NCI-H446 (cell line): ENCODE data around the gene STAU1.
A peak's percentile ranks its signal among the peaks of the same experiment; 100 is the strongest.
"Not testable (repeated sequence)": the region's sequence is repeated elsewhere in the genome, so short reads cannot be mapped to it uniquely, and the experiment has no call there.

ENCODE experiments used
- DNase-seq, 2 experiments: peaks; one replicate each; lab custom pipeline; 2025; lab: John Stamatoyannopoulos, UW

STAU1 gene

DNA sequence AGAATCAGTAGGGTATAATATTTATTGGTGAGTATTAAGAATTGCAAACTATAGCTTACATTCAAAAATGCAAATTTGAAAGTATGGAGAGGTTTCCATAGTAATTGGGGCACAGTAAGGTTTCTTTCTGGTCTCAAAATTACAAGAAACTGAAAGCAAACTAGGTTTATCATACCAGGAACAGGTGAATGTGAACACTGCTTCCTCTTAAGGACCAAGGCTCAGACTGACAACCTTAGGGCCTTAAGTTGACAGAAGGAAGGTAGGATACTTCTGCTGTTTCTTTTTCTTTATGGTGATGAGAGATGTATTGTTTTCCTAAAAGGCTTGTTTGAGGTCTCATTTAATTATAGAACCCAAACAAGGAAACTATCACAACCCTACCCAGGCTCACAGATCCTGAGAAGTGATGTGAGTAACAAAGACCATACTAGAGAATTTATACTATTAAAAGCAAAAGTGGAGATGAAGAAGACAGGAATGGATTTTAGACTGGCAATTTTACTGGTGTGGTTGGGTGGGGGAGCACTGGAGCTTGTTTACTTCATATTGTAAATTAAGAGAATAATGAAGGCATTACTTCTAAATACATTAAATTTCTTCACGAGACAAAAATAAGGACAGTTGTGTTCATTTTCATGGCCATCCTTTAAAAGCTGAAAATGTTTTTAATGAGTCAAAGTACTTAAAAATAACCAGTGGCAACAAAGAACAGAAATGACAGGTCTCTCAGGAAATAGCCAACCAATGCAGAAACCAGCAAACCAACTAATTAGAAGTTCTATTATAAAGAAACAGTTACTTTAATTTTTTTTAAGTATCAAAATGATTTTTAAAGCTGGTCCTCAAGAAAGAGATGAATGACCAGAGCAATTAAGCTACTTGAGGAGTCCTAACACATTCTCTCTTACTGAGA is 21.3 kb downstream of the STAU1 start:
- no peak for DNase-seq

DNA sequence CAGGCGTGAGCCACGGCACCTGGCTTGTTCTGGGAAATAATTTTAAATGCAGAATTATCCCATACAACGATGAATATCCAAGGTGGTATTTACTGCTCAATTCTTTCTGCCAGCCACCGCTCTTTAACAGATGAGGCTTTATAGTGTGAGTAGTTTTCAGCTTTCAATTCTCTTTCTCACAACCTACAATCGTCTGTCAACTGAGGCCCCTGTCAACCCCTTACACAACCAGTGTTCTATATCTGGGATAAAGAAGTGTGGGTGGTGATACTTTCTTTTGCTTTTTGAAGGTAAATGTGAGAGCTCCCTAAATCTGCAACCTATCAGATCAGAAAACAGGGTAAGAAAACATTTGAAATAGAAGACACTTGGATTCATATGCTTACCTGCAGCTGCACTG is 22.5 kb downstream of the STAU1 start:
- no peak for DNase-seq

DNA sequence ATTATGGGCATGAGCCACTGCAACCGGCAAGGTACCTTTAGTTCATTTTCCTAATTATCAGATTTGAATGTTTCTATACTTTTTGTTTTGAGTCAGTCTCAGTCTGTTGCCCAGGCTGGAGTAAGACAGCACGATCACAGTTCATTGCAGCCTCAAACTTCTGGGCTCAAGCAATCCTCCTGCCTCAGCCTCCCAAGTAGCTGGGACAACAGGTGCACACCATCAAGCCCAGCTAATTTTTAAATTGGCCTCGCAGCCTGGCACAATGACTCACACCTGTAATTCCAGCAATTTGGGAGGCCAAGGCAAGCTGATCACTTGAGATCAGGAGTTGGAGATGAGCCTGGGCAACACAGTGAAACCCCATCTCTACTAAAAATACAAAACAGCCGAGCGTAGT is 24.4 kb downstream of the STAU1 start:
- no peak for DNase-seq

GRCh38 chr20:49161428-49162152 is 26.5 kb downstream of the STAU1 start:
- no peak for DNase-seq

DNA sequence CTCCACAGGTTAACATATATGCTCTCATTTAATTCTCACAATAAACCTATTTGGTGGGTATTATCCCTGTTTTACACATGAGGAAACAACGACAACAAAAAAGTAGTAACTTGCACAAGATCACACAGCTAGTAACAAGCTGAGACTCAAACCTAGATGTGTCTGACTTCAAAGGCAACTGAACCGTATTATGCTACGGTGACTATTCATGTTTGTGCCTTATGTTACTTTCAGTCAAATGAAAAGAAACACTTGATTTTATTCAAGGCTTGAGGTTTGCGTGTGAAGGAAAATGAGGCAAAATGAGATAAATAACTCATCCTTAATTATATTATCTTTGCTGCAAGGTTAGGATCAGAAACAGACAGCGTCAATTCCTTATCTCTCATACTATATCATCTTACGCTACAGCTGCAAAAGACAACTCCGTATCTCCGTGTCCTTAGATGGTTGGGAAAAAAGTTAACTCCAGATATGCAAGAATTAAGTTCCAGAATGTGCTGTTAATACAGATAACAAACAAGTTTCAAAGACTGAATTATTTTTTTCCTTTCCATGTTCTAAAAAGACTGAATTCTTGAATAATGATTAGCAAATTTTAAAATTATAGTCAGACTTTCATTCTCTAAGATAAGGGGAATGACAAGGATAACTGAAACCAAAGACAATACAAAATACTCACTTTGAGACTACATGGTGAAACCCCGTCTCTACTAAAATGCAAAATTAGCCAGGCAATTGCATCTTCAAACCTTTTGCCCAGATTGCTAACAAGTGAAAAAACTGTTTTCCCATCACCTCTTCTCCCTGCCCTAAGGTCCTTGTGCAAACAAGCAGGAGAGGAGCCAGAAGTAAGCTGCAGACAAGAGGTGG is 27.8 kb downstream of the STAU1 start:
- no peak for DNase-seq

- DNase-seq = no peak
These were observed 31.0 kb downstream of the STAU1 start for GRCh38 chr20:49157146-49157545.

- DNase-seq = no peak
These were observed 31.7 kb downstream of the STAU1 start for GRCh38 chr20:49156481-49156880.

DNA sequence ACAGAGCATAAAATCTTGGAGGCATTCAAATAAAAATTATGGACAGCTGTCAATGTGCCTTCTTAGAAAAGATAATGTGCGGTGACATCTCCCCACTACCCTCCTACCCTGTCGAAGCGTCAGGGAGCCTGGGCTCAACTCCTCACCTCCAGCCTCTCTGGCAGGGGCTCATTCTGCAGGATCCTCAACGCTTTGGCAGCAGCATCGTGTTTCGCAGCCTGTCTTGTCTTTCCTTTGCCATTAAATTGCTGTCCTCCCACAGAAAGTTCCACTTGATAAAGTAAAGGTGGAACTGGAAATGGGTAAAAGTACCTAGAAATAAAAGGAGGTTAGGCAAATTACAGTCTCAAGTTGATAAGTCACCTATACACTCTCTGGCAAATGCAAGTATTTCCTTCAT is 36.7 kb downstream of the STAU1 start:
- DNase-seq = no peak

DNA sequence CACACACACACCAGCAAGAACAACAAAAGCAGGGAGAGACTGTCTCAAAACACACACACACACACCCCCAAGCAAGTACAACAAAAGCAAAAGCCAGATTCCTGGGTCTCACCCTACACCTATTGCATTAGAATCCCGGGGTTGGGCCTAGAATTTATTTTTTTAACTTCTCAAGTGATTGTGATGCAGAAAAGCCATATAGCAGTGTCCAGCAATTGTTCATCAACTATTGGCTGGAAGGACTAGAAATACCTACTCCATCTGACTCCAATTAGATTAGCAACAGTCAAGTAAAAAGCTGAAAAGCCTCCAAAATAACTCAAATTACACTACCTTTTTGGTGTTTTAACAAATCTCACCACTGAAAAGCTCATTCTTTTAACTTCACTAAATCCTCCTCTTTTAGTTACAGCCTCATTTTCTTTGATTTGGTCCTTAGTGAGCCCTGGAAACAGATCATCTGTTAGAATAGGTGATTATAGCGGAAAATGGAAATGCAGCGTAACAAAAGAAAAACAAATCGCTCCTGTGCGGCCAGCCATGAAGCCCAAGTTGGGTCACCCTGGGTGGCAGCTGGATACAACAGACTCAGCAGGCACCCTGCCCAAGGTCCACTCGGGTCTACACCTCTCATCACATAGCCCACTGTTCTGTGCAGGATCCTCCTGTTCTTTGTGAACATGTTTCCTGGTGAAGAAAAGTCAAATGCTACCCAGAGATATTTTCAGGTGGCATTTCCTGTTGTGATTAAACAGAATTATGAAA is 38.7 kb downstream of the STAU1 start:
- no peak for DNase-seq

GRCh38 chr20:49148601-49149000 is 39.5 kb downstream of the STAU1 start:
- no peak for DNase-seq

- no peak for DNase-seq
These were observed 40.8 kb downstream of the STAU1 start for GRCh38 chr20:49147296-49147695.

DNA sequence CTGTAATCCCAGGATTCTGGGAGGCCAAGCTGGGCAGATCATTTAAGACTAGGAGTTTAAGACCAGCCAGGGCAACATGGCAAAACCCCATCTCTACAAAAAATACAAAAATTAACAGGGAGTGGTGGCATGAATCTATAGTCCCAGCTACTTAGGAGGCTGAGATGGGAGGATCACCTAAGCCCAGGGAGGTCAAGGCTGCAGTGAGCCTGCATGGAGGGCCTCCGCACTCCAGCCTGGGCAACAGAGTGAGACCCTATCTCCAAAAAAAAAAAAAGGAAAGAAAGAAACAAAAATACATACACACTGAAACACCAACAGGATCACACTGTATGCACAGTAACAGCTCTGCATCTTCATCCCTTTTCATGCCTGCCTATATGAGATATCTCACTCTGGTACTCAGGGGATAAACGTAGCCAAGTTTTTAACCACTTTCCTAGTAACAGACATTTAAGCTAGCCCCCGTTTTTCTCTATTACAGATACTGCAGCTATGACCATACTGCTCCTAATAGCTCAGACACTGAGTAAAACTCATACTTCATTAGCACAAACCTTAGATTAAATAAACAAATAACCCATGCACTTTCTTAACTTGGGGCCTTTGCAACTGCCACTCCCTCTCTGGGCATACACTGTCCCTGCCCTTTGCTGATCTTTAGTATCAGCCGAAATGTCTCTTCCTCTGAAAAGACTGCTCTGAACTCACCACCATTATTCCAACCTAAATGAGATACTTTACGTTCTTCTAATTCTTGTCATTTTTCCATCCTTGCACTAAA is 41.5 kb downstream of the STAU1 start:
- DNase-seq = no peak

DNA sequence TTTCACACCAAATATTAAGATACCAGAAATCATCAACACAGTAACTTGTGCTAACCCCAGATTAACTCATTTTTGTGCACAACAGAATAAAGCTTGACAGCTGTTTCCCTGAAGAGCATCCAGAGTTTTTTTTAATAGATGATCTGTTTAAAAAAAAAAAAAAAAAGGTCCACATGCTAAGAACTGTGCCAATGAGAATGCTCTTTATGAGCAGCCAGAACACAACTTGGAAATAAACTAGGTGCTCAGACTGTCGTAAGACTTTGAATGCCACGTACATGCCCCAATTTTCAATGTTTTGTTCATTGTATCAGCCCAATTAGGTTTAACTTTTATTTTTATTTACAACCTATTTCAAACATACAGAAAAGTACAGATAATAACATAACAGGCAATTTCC is 47.3 kb downstream of the STAU1 start:
- DNase-seq = no peak

- no peak for DNase-seq
These were observed 47.7 kb downstream of the STAU1 start for GRCh38 chr20:49140411-49140810.

GRCh38 chr20:49138431-49138830 is 49.7 kb downstream of the STAU1 start:
- DNase-seq = no peak

GRCh38 chr20:49136817-49137571 is 51.1 kb downstream of the STAU1 start:
- no peak for DNase-seq

DNA sequence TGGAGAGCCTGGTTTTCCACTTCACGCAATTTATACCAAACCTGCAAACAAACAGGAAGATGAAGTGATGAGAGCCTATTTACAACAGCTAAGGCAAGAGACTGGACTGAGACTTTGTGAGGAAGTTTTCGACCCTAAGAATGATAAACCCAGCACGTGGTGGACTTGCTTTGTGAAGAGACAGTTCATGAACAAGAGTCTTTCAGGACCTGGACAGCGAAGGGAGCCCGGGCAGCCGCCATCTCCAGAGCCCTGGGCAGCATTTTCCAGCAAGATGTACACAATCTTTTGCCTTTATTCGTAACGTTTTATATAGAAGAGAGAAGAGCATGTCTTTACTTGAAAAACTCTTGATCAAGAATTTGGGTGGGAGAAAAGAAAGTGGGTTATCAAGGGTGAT is 53.3 kb downstream of the STAU1 start:
- not testable (repeated sequence) for DNase-seq

DNA sequence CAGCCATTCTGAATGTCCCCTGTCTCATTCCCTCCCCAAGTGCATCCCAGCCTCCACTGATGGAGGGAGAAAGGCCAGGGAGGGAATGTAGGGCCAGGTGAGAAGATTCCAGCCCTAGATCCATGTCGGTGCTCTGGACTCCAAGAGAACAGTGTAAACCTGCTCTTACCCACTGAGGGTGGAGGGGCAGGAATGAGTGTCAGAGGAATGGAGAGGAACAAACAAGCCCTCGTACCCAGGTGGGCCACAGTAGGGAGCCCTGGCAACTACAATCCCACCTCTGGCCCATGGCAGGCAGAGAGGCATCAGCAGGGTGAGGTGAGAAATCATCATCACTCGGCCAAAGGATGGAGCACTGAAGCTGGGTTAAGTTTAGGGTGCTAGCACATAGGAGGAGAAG is 54.6 kb downstream of the STAU1 start:
- DNase-seq = no peak

- DNase-seq = peak; percentile 58 to 77
These were observed 55.1 kb downstream of the STAU1 start for GRCh38 chr20:49132995-49133478.

DNA sequence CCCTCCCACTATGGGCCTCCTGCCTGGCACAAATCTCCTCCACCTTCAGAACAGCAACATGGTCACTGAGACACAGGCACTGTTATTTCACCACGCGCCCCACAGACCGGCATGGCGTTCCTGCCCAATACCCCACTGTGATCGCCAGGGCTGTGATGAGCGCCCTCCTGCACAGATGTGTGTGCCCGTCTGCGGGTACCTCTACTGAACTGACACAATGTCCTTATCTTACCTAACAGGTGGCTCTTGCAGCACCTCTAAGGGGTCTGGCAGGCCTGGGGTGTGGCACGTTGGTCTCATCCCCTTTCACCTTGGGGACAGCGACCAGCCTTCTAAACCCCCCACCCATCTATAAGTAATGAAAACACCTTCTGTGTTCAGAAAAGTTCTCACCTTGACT is 64.2 kb downstream of the STAU1 start:
- DNase-seq = no peak
